Uterus (tissue), 4 donors: ENCODE results near the gene KLHDC10. TPM values are rescaled to one million over a fixed set of nuclear protein-coding genes. Genes with fewer than 3 reads are reported as not detected.
"Not testable (repeated sequence)": the region's sequence is repeated elsewhere in the genome, so short reads cannot be mapped to it uniquely, and the experiment has no call there.

Experiments
- DNase-seq, 2 donors: peaks; one replicate each; pipeline ENCODE4 v3.0.0-alpha.2; 2019 to 2020
- H3K27ac ChIP-seq, 2 donors: fragments of 200-600 bp; sonication (generic); 1 replicate in 1 of 2; 2 replicates in 1 of 2; pipeline ENCODE4 v1.5.1; 2016 to 2018
- H3K27me3 ChIP-seq, 2 donors: fragments of 200-600 bp; sonication (generic); one replicate each; pipeline ENCODE4 v1.5.1; 2018 to 2019; ENCODE audit warnings: control low read depth in 1 of 2
- H3K36me3 ChIP-seq, 2 donors: fragments of 200-600 bp; sonication (generic); one replicate each; pipeline ENCODE4 v1.5.1; 2019; ENCODE audit warnings: control low read depth in 1 of 2
- H3K4me1 ChIP-seq, 2 donors: fragments of 200-600 bp; sonication (generic); one replicate each; pipeline ENCODE4 v1.5.1; 2018 to 2019; ENCODE audit warnings: control low read depth in 1 of 2
- H3K4me3 ChIP-seq, 2 donors: fragments of 200-600 bp; sonication (generic); 1 replicate in 1 of 2; 2 replicates in 1 of 2; pipeline ENCODE4 v1.5.1; 2018 to 2019; ENCODE audit warnings: mild to moderate bottlenecking in 1 of 2
- H3K9me3 ChIP-seq, 2 donors: fragments of 200-600 bp; sonication (generic); one replicate each; pipeline ENCODE4 v1.5.1; 2019; ENCODE audit warnings: control low read depth in 1 of 2
- CTCF ChIP-seq, 4 experiments: fragments of 200-600 bp in 2 of 4; fragments of 450-650 bp in 2 of 4; sonication (generic) in 2 of 4; IDR thresholded peaks; one replicate each; pipeline ENCODE4 v1.5.1; 2016 to 2019; ENCODE audit warnings: antibody characterized with exemption in 4 of 4, mild to moderate bottlenecking in 2 of 4, moderate library complexity in 1 of 4
- POLR2A ChIP-seq, 2 donors: fragments of 450-650 bp; IDR thresholded peaks; one replicate each; pipeline ENCODE4 v1.6.1; 2016; ENCODE audit warnings: antibody characterized with exemption in 2 of 2, mild to moderate bottlenecking in 1 of 2, moderate library complexity in 1 of 2
- intact Hi-C: fragments of 100-400 bp; cut with DNase I; formaldehyde crosslinking; loops from one replicate; pipeline ENCODE4 v1.15.1; 2023; ENCODE audit warnings: low total_unique reads
- total RNA-seq, 4 donors: library from RNA; depleted of rRNA in 3 of 4; stranded (reverse); fragments of >200 nt in 3 of 4; gene quantifications; one replicate each; pipeline versions ENCODE4 v1.1.0 to v1.2.4, GENCODE V29; 2014 to 2023
- donor health status: DM: yes; HTN: yes; CAD: no.

The KLHDC10 gene
- total RNA-seq, 4 donors from 2014 or later = 8.8 to 58.5 (median 26.5) TPM

GRCh38 chr7:130069179-130069977 lies 956 bp upstream of the KLHDC10 start:
- H3K36me3 ChIP-seq = no peaks in the 10 kb centered on the region
- TF ChIP-seq CTCF (IDR thresholded peaks at IDR 0.05) = no peak
- no peak for TF ChIP-seq POLR2A (IDR thresholded peaks at IDR 0.05)
- H3K27me3 ChIP-seq = no peaks in the 10 kb centered on the region
- peak overlapping the region; percentile 55 to 63 for H3K4me3 ChIP-seq
- intact Hi-C loops = no loop called here
- peak overlapping the region; percentile 85 to 86 for H3K27ac ChIP-seq
- no peaks in the 10 kb centered on the region for H3K9me3 ChIP-seq
- H3K4me1 ChIP-seq = no peaks in the 10 kb centered on the region
- DNase-seq = no peak

- DNase-seq = no peak
- Histone ChIP-seq H3K4me1 (no peaks in the 10 kb centered on the region), H3K9me3 (no peaks in the 10 kb centered on the region), H3K27me3 (no peaks in the 10 kb centered on the region), H3K27ac (peak overlapping the region; percentile 86 to 92), H3K36me3 (no peaks in the 10 kb centered on the region), H3K4me3 (peak overlapping the region; percentile 63 to 99)
- intact Hi-C loops = no loop called here
- no peak for TF ChIP-seq CTCF (IDR thresholded peaks at IDR 0.05)
- TF ChIP-seq POLR2A (IDR thresholded peaks at IDR 0.05) = no peak
These were observed 708 bp downstream of the KLHDC10 start for GRCh38 chr7:130070861-130071622.

- Histone ChIP-seq H3K4me1 (no peaks in the 10 kb centered on the region), H3K36me3 (no peaks in the 10 kb centered on the region), H3K9me3 (no peaks in the 10 kb centered on the region), H3K4me3 (peak overlapping the region; percentile 4 to 99), H3K27ac (no peak overlapping the region), H3K27me3 (no peaks in the 10 kb centered on the region)
- DNase-seq = peak; percentile 51 to 52
- intact Hi-C loops = no loop called here
- TF ChIP-seq POLR2A (IDR thresholded peaks at IDR 0.05) (no peak), CTCF (IDR thresholded peaks at IDR 0.05) (peak; percentile 82 to 95 (median 94))
These were observed 1.6 kb downstream of the KLHDC10 start for GRCh38 chr7:130071701-130072622.

GRCh38 chr7:130079846-130080394 lies 9.6 kb downstream of the KLHDC10 start:
- no peaks in the 10 kb centered on the region for H3K4me1 ChIP-seq
- no peak for TF ChIP-seq CTCF (IDR thresholded peaks at IDR 0.05)
- no peak for TF ChIP-seq POLR2A (IDR thresholded peaks at IDR 0.05)
- H3K27ac ChIP-seq = no peak overlapping the region
- no peak overlapping the region for H3K4me3 ChIP-seq
- no peaks in the 10 kb centered on the region for H3K36me3 ChIP-seq
- intact Hi-C loops = no loop called here
- no peak for DNase-seq
- H3K9me3 ChIP-seq = no peaks in the 10 kb centered on the region
- no peaks in the 10 kb centered on the region for H3K27me3 ChIP-seq

- H3K9me3 ChIP-seq, H3K27ac ChIP-seq, H3K4me3 ChIP-seq, H3K4me1 ChIP-seq, intact Hi-C loops, H3K36me3 ChIP-seq, H3K27me3 ChIP-seq, DNase-seq: not testable (repeated sequence)
These were observed 13.2 kb downstream of the KLHDC10 start for GRCh38 chr7:130083497-130083896.
